ENCODE results near the gene ETS2.

The ETS2 gene

DNA sequence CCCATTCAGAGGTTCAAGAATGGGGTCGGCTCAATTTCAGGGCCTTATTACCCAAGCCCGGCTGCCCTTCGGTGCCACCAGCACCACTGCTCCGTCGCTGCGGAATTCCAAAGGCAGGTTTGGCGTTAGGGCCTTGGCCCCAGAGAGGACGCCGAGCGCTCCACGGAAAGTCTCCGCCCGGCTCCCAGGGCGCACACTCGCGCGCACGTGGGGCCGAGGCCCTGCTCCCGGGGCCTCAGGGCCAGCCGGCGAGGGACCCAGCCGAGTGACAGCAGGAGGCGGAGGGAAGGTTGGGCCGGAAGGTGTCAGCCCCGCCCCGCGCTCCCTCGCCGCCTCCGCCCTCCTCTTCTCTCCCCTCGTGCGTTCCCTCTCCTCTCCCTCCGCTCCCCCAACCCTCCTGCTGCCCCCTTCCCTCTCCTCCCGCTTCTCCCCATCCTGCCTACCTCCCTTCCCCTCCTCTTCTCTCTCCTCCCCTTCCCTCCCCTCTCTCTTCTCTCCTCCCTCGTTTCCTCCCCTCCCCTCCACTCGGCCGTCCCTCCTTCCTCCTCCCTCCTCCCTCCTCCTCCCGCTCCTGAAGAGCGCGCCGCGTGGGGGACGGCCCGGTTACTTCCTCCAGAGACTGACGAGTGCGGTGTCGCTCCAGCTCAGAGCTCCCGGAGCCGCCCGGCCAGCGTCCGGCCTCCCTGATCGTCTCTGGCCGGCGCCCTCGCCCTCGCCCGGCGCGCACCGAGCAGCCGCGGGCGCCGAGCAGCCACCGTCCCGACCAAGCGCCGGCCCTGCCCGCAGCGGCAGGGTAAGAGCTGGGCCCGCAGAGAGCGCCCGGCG is at the start of gene ETS2:
ETS2 (plus strand) TSS at position 602 of the 825 bp plus-strand sequence. CDS start 4,106 bp downstream, outside the sequence.
- peak; percentile 86 for DNase-seq

DNA sequence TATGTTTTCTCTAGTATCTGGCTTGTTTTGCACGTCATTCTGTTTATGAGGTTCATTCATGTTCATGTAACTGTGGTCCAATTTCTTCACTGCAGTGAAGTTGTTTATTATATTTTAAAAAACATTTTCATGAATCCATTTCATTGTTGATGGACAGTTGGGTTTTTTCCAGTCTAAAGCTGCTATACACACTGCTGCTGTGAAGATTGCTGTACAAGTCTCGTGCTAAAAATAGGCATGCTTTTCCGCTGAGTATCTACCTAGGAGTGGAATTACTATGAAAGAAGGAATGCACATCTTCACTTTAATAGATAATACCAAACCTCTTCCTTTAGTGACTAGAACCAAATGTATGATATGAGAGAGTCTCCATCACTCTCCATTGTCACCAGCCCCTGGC is 49.0 kb upstream of the ETS2 start:
- no peak for DNase-seq

DNA sequence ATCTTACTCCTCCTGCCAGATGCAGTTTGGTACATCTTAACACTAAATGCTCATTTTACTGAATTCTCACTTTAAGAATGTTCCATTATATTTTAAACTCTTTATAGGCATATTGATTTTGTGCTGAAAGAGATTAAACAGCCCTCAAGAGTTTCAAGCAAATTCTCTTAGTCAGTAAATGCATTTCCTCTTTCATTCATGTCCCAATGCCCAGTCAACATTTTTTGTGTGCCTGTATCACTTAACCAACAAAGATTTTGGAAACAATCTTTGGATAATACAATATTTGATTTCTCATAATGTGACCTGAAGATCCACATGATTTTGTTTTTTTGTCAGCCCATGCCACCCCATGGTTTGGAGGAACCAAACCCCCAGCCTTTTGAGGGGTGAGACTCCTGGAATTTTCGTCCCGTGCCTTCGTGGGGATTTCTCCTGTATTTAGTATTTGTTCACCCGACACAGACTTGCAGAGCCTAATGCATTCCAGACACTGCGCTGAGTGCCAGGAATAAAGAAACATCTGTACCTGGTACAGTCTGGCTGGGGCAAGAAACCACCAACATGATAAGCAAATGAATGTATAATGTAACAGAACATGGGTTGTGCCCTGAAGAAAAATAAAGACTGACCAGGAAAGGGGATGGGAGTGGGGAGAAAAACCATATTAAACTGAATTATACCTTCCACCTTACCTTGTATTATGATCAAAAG is 47.1 kb upstream of the ETS2 start:
- DNase-seq, result no peak

DNA sequence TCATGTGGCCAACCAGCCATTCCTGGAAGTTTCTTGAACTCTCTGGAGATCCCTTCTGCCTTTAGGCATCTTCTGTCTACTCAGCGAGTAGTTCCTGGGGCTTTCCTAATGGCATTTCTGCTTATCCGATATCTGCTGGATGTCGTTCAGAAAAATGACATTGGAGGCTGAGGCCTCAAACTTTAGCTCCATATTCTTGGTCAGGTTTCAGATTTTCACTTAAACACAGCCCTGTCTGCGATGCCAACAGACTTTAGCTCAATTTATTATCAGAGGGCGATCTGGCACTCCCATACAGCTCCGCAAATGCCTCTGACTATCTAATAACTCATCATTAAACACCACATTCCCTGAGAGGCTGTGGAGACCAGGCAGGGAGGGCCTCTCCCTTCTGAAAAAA is 46.3 kb upstream of the ETS2 start:
- no peak for DNase-seq

DNA sequence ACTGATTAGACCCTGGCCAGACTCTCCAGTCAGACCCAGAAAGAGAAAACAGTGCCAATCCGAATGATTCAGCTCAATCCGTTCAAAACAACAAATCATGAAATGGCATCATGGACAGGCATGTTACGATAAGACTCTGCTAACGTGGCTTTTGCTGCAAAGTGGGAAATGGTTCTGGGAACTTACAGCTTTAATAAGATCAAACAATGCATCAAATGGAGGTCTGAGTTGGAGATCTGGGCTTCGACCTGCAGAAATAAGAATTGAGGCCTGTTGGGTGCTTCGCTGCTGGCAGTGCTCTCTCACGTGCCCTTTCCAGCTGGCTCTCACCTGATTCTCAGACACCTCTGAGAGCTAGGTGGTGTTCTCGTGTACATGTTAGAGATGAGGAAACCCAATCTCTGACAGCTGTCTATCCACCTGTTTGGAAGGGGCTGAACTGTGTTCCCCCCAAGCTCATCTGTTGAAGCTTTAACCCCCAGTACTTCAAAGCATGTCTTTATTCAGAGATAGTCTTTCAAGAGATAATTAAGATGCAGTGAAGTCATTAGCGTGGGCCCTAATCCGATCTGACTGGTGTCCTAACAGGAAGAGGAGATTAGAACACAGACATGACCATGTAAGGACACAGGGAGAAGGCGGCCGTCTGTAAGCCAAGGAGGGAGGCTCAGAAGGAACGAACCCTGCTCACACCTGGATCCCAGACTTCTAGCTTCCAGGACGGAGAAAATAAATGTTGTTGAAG is 45.5 kb upstream of the ETS2 start:
- no peak for DNase-seq

DNA sequence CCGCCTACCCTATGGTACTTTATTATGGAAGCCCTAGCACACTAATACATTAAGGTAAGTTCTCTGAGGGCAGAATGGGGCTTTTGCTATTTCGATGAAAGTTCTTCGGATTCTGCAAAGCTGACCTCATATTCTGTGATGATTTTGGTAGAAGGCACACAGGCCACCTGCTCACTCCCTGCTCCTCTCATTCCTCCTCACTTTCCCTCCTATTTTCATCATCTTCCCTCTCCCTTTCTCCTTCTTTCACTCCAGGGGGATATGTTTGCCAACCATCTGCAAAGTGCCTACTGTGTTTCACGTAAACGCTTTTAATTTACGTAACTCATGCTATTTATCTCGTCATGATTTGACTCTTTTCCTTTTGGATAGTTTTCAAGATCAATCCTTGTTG is 45.0 kb upstream of the ETS2 start:
- DNase-seq, result no peak

DNA sequence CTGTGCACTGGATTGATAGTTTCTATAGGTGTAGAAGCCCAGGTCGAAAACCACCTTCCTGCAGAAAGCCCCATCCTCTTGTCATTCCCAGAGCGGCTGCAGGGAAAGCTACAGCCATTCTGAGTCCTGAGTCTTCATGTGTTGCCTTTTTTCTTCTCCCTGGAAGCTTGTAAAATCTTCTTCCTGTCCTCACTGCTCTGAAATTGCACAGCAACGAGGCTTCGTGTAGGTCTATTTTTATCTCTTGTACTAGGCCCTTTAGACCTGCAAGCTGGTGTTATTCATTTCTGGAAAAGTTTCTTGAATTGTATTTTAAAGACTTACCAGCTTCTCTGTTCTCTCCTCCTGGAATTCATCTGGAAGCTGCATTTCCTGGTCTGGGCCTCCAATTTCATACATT is 44.2 kb upstream of the ETS2 start:
- DNase-seq, result no peak

DNA sequence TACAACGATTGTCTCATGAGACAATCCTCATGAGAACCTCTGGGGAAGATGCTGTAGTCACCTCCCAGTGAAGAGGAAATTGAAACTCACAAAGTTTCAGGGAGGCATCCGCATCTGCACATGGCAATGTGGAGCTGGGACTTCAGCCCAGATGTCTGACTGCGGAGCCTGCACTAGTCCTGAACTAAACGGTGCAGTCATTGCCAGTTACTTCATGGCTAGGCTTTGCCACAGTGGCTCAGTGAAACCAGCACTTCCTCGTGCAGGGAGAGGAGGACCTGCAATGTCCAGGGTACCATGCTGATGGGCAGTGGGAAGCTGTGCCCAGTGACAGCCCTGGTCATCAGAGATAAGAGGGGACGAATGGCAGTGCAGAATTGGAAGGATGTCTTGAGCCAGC is 40.7 kb upstream of the ETS2 start:
- no peak for DNase-seq

DNA sequence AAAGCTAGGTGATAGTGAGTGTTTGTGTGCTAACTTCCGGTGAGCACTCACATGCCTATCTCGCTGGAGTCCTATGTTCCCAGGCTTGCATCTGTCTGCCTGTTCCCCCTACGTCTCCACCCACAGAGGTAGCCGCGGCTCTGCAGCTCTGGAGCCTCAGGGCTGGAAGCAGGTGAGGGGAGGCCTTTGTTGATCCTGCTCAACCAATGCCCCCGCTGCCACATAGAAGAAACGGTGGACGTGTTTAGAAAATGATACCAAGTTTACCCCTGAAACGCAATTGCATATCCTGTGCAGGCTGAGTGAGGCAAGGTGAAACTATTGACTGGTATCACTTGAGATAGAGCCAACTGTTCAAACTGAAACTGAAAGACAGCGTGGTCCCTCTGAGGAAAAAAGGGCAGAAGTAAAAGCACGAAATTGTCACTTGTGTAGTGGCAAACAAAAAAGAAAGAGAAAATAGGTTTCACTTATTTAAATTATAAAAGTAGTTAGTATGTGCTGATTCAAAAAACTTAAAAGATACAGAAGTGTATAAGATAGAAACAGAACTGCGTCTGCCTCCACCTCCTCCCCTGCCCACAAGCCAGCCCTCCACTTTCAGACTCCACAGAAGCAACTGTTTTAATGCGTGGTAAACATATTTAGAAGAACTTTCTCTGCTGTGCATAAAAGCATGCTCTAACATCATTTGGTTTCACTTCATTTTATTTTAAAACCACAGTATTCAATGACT is 38.6 kb upstream of the ETS2 start:
- peak; percentile 92 for DNase-seq

DNA sequence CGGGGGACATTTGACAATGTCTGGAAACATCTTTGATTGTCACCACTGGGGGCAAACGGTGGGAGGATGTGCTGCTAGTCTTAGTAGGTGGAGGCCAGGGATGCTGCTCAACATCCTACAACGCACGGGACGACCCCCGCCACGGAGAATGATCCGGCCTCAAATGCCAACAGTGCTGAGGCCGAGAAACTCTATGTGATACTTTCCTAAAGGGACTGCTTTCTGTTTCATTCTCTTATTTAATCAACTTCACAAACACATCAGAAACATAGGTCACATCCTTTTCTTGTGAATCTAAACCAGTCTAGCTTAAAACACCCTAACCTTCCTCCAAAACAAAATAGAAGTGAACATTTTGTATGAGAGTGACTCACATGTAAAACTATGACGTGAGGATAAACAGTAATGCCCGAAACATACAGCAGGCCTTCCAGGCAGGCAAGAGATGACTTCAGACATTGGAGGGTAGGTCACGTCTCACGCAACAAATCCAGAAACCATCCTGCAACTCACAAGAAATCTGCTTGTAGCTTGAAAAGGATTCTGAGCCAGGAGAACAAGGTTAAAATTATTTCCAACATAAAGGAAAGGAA is 37.2 kb upstream of the ETS2 start:
- peak; percentile 77 for DNase-seq

DNA sequence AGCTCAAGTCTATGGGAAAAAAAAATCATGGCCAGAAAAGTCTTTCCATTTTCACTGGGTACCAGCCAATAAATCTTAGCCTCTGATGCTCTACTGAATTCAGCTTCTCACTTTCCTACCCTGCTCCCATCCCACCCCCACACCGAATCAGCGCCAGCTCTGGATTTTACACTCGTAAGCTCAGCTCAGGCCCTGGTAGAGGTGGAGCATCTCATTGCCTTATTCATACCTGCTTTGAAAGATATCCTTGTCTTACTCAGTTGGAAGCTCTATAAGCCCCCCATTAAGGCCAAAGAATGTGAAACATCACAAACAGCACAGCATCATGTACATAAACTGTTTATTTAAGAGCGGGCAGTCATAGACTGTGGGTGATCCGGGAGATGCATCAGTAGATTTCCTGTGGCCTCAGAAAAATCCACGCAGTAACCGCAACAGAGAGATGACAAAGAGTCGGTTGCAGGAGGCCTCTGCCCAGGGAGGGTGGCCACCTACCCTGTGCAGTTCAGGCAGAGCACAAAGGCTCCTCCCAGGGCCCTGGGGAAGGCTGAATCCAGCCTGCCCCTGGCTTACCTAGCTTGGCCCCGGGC is 36.4 kb upstream of the ETS2 start:
- DNase-seq, result peak; percentile 30

DNA sequence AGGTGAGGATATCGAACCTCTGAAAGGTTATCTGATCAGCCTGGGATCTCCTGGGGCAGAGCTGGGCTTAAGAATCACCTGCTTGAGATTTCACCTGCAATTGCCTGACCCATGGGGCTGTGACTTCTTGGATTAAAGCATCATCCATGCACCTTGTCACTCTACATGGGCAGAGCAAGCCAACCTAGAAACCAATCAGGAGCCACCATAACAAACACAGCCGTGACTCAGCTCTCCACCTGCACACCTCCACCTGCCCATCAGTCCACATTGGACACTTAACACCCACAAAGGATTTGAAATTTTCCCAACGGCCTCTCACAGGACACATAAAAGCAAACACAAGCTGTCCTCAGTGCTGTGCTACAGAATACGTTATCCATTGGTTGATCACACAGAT is 35.1 kb upstream of the ETS2 start:
- DNase-seq, result no peak

DNA sequence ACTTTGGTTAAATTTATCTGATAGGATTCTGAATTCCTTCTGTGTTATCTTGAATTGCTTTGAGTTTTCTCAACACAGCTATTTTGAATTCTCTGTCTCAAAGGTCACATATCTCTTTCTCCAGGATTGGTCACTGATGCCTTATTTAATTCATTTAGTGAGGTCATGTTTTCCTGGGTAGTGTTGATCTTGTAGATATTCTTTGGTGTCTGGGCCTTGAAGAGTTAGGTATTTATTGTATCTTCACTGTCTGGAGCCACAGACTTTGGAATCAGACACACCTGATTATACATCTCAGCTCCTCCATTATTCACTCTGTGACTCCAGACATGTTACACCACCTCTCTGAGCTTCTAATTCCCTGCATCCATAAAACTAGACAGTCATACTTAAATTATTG is 34.2 kb upstream of the ETS2 start:
- no peak for DNase-seq

DNA sequence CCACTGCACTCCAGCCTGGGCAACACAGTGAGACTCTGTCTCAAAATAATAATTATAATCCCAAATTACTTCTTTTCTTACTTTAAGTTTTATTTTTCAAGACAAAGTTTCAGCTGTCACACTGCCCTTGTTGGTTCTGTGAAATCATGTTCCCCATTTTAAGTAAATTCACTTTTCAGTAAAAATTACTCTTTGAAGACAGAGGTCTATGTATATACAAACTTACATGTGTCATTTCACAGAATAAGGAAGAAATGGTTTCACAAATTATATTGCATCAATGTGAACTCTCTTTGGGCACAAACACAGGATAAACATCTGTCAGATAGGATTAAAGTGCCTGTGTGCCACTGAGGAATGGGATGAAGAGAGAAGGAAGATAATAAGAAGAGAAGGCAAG is 33.1 kb upstream of the ETS2 start:
- no peak for DNase-seq

DNA sequence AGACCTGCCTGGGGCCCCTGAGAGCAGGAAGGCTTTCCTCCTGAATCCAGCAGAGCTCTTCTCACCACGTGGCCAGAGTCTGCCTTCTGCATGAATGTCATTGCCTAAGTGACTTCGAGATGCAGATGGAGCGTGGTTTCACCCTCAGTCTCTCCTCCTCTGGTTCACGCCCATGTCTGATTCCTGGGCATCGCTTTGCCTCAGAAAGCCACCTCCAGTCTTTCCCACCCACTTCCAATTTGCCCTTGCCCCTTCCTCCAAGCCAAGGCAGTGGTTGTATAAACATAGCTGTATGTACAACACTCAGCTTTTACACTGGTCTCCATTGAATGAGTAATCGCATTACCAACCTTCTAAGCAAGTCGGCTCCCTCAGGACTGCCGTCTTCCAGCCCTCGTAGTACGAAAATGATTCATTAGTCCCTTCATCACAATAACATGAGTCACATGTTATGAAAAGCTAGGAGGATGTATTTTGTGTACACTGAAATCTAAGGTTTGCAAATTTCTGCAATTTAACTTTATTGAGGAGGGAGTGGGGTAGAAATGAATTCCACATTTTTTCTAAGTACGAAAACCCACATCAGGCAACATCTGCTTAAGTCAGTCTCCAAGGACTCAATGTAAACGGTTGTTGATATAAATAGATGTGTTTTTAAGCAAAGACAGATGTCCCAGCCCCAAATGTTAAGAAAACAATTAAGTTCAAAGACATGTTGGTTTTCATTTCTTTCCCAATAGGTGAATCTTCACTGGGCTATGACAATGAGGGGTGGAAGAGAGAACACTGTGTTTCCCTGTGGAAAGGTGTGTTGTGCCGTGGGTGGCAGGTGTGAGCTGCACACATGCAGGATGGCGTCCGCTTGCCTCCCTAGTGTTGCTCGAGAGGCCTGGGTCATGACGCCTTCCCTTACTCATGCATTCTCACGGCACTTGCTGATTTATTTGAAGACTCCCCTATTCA is 32.3 kb upstream of the ETS2 start:
- peak; percentile 76 for DNase-seq

DNA sequence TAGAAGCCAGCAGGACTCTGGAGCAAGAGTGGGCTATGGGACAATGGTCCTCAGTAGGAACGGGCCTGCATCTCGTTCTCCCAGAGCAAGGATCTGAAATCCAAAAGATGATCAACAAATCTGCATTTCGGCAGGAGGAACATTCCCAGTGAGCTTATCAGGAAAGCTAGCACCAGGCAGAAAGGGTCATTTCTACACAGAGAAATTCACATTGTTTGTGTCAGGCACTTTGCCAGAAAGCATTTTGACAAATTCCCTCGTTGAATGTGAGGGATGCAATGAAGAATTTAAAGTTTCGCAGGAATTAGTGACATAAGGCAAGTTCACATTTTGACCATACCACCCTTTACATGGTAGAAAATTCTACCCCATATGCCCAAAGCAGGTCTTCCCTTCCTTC is 31.6 kb upstream of the ETS2 start:
- no peak for DNase-seq

DNA sequence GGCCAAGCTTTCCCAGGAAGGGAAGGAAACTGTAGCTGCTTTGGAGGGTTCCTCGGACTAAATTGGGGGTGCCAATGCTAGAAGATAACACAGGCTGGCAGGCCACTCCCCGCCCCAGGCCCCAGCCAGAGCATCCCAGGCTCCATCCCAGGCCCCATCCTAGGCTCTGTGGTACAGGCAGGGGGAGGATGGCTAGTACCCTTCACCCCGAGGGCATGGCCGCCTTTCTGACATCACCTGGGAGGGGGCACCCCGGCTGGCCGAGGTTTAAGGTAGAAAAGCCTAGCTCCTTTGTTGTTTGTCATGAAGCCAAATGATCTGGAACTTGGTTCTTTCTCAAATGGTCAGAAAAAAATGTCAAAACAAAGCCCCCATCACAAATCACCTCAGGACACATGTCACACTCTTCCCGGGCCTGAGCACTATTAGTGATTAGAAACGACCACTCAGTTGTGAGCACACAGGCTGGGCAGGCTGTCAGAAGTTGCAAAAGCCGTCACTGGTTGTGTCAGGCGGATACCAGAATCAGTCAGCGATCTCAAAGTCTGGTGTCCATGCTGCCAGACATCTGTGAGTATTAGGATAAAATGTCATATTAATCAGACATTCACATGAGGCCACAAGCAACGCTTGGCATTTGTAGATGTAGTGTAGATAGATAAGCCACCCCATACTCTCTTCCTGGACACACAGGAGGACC is 31.0 kb upstream of the ETS2 start:
- DNase-seq, result no peak

DNA sequence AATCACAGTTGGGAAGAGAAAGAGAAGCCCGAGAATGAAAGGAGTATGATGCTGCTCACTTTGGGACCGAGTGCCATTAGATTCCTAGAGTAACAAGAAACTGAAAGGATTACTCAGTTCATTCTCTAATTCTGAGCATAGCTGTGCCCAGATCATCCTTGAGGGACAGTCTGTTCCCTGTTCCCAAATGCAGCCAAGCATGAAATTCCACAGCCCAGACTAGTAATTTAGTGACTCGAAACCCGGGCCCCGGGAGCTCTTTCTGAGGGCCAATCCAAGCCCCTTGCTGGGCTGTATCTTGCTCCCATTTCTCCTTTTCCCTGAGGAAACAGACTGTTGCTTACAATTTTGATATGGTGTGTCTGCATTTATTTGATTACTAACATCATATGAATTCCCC is 30.0 kb upstream of the ETS2 start:
- DNase-seq, result no peak

DNA sequence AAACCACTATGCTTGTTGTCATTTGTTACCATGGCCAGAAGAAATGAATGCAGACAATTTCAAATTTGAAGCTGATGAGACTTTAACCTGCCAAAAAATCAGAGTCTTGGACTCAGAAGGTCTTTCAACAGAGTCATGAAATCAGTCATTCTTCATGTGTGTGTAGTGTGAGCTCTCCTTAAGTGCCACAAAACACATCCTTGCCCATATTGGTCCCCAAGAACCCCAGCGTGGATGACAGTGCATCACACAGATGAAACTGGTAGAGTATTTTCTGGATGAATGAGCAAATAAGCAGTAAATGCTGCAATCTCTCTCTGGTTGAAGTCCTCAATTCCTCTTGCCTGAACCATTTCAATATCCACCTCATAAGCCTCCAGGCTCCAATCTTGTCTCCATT is 28.7 kb upstream of the ETS2 start:
- DNase-seq, result peak; percentile 28

DNA sequence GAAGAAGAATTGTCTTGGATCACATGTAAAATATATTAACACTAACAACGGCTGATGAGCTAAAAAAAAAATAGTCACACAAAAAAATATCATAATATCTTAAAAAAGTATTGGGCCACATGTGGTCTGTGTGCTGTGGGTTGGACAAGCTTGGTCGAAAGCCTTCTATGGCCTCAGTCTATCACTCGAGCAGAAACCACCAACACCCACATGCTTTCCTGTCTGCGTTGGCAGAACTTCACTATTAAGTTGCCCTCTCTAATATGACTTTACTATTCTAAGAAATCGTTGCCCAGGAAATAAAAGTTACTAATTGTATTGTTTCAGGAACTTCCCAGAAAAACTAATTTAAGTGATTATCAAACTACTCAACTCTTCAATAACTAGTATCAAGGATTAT is 28.2 kb upstream of the ETS2 start:
- peak; percentile 44 for DNase-seq

Measured in activated CD4-positive, alpha-beta T cell treated with anti-CD3 and anti-CD28 coated beads, Interleukin-2, amount 50 U/mL, for 16 hours (primary cell).